Stimulated activated CD4-positive, alpha-beta T cell treated with anti-CD3 and anti-CD28 coated beads, Interleukin-2, amount 100 ng/mL, for 4 hours (primary cell): ENCODE results near the gene RHOB.

Source experiments
- DNase-seq: peaks from one replicate; pipeline ENCODE4 v3.0.0-alpha.2; 2020; ENCODE audit warnings: low read depth

The RHOB gene

DNA sequence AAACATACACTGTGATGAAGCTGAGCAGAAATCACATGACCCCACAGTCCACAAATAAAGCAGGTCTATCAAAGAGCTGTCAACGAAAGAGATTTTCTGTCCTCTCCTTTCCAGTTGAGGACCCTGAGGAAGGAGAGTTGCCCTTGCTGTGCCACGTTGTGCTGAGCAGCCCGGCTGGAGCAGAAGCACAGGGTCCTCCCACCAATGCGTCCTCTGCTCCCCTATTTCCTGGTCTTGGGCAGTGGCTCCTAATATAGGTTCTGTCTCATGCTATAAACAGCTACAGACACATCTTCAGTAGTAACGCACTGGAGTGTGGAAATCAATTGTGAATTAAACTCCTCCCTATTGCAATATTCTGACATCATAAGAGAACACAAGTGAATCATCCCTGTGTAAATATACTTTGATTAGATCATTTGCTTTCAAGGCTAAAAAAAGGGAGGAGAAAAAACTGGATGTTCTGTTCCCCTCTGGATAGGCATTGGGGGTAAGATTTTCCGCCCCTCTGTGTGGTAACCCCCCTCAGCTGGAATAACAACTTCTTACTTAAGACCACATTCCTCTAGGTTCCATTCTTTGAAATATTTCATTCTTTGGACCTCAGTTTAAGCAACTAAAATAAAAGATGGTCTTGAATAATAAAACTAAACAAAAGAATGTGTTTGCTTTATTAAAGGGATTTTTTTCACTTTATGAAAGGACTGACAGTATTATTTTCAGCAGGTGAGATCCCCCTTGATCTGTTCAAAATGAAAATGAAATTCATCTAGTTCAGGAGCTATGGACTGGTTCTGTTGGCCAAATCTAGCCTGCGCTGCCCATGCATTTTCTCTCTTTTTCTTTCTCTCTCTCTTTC, 8.3 kb upstream of the RHOB start:
- DNase-seq: no peak

DNA sequence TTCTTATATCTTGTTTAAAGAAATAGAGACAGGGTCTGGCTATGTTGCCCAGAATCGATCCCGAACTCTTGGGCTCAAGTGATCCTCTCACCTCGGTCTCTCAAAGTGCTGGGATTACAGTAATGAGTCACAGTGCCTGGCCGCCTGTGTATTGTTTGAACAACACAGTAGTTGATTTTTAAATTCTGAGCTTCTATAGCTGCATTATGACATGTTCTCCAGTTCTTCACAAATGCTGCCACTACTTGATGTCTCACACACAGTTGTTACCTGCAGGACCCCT, 7.7 kb upstream of the RHOB start:
- DNase-seq: no peak

DNA sequence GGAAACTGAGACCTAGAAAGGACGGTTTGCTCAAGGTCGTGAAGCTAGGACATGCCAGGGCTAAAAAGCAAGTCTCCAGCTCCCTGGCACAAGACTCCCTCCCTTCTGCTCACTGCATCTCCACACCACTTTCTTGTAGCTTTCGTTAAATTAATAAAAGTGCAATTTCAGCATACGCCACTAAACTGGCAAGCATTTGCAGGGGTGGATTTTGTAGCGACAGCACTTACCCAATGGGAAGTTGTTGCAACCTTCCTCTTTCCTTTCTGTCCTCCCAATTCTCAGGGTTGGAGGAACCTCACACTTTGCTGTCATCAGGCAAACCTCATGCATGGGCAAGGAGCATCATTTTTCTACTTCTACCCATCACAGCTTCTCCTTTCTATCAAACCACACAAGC, 7.4 kb upstream of the RHOB start:
- no peak for DNase-seq

DNA sequence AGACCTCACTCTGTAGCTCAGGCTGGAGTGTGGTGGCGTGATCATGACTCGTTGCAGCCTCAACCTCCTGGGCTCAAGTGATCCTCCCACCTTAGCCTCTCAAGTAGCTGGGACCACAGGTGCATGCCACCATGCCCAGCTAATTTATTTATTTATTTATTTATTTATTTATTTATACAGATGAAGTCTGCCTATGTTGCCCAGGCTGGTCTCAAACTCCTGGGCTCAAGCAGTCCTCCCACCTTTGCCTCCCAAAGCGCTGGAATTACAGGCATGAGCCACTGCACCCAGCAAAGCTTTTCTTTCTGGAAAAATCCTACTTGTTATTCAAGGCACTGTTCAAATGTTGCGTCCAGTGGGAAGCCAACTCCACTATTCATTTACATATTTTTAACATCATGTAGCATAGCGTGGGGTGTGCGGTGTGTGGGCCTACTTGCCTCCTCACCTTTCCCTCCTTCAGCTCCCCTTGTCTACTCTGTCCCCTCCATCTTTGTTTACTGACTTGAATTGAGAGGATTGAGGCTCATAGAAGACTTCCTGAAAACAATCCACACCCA, 6.8 kb upstream of the RHOB start:
- no peak for DNase-seq

DNA sequence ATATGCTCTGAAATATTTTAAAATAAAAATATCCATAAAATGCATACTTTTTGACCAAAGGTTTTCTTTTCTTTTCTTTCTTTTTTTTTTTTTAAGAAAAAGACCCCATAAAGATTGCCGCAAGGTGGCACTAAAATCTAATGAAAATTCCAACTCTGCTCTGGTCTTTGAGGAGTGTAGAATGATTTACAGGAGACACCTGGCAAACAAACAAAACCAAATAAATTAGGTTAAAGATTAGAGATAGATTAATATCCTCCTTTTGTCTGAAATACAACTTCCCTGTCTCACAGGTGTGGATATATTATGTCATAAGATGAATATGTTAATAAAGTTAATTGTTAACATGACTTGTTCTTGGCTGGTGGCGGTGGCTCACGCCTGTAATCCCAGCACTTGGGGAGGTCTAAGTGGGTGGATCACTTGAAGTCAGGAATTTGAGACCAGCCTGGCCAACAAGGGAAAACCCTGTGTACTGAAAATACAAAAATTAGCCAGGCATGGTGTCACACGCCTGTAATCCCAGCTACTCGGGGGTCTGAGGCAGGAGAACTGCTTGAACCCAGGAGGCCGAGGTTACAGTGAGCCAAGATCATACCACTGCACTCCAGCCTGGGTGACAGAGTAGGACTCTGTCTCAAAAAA, 3.5 kb upstream of the RHOB start:
- no peak for DNase-seq

GRCh38 chr2:20444101-20444992, 2.5 kb upstream of the RHOB start:
- no peak for DNase-seq

DNA sequence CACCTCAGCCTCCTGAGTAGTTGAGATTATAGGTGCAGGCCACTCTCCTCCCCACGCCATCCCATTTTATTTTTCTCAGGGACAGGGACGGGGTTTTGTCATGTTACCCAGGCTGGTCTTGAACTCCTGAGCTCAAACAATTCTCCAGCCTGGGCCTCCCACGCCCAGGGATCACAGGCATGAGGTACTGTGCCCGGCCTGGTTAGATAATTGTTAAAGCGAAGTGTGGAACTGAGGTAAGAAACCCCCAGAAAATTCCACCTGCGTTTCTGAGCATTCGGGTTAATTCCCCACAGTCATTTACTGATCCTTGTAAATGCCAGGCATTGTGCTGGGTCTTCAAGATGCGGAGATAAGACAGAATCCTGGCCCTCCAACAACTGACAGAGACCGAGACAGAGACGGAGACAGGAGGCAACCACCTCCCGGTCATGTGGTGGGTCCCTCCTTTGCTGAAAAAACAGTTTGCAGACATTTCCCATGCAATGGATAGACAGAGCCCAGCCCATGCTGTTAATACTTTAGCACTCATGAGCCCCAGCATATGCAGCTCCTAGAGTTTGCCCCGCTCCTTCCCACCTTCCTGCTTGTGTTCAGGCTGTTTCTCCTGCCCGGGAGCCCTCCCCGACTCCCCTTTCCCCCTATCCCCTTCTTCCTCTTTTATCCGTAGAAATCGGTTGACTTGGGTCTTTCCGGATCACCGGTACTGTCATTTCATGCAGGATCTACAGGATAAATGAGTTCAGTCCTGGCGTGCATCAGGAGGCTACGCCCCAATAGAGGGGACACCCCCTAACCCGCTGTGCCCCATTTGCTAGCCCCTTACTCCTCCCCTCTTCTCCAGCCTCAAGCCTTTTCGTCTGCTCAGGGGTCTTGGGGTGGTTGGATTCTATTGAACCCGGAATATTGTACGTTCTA, 1.6 kb upstream of the RHOB start:
- DNase-seq: no peak

DNA sequence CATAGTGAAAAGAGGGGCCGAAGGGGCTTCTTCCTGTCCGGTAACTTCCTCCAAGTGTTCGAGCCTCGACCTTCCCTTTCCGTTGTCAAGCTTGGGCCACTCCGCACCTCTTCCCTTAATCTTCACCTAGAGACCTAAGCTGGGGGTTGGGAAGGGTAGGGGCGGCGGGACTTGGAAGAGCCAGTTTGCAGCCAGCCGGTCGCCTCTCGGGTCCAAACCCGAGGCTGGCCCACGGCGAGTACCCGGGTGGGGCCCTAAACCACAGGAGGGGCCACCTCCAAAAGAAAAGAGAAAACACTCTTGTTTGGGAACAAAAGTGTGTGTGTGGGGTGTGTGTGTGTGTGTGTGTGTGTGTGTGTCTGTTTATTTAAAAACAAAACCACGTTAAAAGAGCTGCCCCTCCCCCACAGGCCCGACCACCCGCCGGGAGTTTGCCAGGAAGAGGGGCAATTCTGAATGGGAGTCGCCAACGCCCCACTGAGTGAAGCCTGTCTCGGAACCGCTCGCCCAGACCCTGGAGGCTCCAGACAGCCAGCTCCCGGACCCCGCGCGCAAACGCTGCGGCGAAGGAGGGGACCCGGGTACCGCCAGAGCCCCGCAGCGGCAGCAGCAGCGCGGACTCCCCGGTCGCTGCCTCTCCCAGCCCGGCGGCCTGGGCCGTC, 488 bp upstream of the RHOB start:
- no peak for DNase-seq

- DNase-seq: no peak
These were observed 767 bp downstream of the RHOB start for GRCh38 chr2:20447437-20448245.

- no peak for DNase-seq
These were observed 1.5 kb downstream of the RHOB start for GRCh38 chr2:20448246-20448976.

- DNase-seq: no peak
These were observed 2.1 kb downstream of the RHOB start for GRCh38 chr2:20448977-20449306.

- no peak for DNase-seq
These were observed 2.8 kb downstream of the RHOB start for GRCh38 chr2:20449501-20450200.

DNA sequence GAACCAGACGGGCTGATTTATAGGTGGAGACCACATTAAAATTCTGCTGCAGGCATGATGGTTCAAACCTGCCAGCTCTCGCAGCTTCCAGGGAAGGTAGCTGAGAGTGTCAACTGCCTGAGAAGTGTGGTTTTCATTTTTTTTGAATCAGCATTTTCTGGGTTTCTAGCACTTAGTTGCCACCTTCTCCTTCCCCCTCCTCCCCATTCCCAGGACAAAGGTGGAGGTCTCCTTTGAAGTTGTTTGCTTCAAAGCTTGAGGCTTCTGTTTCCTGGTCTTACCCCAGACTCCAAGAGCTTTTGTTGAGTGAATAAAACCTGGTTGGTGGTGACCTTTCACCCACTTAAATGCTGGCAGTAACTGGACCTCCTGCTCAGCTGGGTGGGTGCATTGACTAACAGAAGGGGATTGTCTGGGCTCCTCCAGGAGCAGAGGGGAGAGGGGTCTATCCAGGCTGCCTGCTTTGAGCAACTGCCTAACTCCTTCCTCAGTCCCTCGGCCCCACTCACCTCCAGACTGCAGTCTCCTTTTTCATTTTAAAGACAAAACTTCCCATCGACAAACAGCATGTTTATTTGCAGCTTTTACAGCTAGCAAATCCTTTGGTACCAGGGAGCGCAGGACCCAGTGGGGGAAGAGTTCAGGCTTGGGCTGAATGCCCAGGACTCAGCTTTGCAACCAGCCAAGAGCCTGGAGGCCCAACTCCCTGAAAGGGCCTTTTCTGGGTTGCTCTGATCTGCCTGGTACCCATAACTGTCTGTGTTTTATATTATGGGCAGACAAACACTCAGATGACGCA, 3.5 kb downstream of the RHOB start:
- DNase-seq: no peak

DNA sequence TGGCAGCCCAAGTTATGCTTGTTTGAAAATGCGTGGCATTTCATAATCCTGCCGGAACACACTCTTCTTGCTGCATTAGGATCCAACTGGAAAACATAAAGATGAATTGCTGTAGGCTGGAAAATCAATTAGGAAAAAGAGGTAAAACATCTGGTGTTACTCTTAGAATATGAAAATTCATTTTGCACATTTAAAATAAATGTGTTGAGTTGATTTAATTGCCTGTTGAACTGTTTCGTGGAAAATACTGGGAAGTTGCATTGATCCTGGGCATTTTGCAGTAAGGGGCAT, 4.1 kb downstream of the RHOB start:
- DNase-seq: no peak

DNA sequence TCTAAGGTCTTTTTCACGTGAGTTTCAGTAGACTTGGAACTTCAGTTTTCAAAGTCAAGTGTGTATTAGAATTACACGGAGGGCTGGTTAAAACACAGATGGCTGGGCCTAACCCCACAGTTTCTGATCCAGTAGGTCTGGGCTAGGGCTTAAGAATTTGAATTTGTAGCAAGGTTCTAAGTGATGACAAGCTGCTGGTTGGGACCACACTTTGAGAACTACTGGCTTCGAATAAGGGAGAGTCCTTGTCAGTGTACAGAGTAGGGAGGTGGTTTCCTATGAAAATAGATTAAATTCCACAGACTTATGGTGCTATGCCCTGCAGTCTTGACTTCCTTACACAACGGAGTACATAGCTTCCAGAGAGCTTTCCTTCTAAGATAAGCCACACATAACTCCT, 4.5 kb downstream of the RHOB start:
- DNase-seq: no peak

DNA sequence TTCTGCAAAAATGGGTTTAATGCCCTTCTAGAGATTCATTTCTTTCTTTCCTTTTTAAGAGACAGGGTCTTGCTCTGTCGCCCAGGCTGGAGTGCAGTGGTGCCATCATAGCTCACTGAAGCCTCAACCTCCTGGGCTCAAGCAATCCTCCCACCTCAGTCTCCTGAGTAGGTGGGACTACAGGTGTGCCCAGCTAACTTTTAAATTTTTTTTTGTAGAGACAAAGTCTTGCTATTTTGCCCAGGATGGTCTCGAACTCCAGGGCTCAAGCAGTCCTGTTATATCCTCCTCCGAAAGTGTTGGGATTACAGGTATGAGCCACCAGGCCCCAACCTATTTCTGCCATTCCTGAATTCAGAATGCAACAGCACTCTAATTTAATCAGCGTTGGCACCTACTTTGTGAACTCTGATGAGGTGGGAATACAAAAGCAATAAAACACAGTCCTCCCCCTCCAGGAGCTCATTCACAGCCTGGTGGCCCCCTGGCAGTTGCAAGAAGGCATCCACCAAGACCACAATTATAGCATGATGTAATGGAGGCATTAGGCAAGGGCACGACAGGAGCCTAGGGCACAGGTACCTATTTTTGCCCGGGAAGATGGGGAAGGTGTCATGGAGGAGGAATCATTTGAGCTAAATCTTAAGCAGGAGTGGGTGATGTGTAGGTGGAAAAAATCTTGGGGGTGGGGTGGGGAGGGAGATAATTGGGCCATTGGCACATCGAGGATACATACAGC, 5.1 kb downstream of the RHOB start:
- DNase-seq: no peak

DNA sequence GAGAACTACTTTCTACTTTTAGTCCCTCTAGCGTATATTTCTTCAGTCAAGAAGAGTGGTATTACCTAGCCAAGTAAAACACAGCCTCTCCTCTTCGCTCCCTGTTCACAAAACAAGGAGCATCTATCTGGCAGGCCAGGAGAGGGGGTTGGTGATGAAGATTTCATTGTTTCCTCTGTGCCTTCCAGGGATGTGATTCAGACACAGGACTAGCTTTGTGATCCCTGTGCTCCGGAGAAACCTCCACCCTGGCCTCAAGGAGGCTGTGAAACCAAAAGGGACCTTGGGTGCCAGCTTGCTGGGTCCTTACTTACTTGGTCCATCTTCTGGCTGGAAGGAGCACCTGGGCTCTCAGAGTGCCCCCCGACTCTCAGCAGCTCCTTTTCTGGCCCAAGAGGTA, 5.7 kb downstream of the RHOB start:
- DNase-seq: no peak

GRCh38 chr2:20453087-20453486, 6.2 kb downstream of the RHOB start:
- DNase-seq: no peak
